Measurements from ENCODE around the gene MTCH2. TPM values are rescaled to one million over a fixed set of nuclear protein-coding genes. Genes with fewer than 3 reads are reported as not detected.
A peak's percentile ranks its signal among the peaks of the same experiment; 100 is the strongest.
"Not testable (repeated sequence)": the region's sequence is repeated elsewhere in the genome, so short reads cannot be mapped to it uniquely, and the experiment has no call there.

The MTCH2 gene
- polyA plus RNA-seq, 3 donors, result 22.6 to 72.4 (median 53.0) TPM

GRCh38 chr11:47646019-47646418 is 3.7 kb upstream of the MTCH2 start:
- 85 to 90% (median 87%) methylated on average over 6 of the region's 6 CpGs for WGBS, 3 donors

GRCh38 chr11:47645500-47645899 is 3.1 kb upstream of the MTCH2 start:
- WGBS, 3 donors, result 73 to 79% (median 76%) methylated on average over 6 of the region's 6 CpGs
- no peak overlapping the region for H3K27ac ChIP-seq (ENCODE audit: low read depth, low read length)

More at GRCh38 chr11:47646019-47646418, 3.7 kb upstream of the MTCH2 start:
- H3K27ac ChIP-seq (ENCODE audit: low read depth, low read length), result no peak overlapping the region

DNA sequence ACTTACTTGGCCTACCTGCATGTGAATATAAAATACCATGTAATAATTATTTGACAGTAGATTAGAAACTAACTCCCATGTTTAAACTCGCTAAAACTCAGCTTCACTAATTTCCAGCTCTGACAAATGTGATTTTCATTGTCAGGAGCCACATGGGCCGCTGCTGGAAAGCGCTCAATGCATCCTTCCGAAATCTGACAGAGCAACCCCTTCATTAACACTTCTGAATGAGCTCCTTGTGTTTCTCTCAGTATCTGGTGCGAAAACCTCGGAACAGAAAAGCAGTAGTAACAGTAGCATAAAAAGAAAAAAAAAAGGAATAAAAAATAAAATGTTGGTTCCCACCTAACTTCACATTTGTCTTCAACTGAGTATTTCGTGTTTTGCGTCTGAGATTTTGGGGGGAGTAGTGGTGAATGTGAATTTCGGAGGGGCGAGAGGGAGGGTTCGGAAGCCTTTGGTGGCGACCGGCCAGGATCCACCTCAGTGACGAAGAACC is 710 bp downstream of the MTCH2 start:
- 6% methylated on average over 14 of the region's 14 CpGs for WGBS, 3 donors
- H3K27ac ChIP-seq (ENCODE audit: low read depth, low read length), result peak overlapping the region; percentile 78

DNA sequence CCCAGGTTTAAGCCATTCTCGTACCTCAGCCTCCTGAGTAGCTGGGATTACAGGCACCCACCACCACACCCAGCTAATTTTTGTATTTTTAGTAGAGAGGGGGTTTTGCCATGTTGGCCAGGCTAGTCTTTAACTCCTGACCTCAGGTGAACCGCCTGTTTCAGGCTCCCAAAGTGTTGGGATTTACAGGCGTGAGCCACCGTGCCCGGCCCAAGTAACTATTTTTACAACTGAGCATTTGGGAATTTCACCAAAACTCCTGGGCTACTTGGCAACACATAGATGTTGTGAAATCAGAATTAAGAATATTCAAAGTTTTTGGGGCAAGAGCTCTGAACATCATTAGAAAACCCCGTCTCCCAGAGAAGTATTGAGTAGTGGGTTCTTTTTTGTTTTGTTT is 1.9 kb downstream of the MTCH2 start:
- WGBS, 3 donors, result 72 to 89% (median 74%) methylated on average over 6 of the region's 6 CpGs
- H3K27ac ChIP-seq (ENCODE audit: low read depth, low read length), result not testable (repeated sequence)

- not testable (repeated sequence) for H3K27ac ChIP-seq (ENCODE audit: low read depth, low read length)
- 88 to 97% (median 96%) methylated on average over 11 of the region's 11 CpGs for WGBS, 3 donors
These were observed 6.0 kb downstream of the MTCH2 start for GRCh38 chr11:47636331-47636730.

DNA sequence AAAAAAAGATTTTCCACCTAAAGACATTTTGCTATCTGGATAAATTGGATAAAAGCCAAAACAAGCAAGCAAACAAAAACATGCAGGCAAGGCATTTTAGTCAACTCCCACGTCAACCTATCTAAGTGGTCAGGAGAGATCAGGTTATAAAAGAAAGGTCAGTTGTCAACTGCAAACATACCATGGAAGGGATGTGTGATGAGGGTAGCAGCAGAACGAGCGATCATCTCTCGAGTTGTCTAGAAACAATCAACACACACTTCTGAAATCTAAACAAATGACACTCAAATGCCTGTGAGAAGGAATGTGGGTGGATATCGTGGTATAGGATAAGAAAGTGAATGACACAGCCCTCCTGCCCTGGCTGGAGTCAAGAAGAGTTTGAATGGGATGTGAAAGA is 10.9 kb downstream of the MTCH2 start:
- H3K27ac ChIP-seq (ENCODE audit: low read depth, low read length), result no peak overlapping the region
- 58 to 83% (median 79%) methylated on average over 5 of the region's 5 CpGs for WGBS, 3 donors

- no peak overlapping the region for H3K27ac ChIP-seq (ENCODE audit: low read depth, low read length)
- WGBS, 3 donors, result 82 to 92% (median 90%) methylated on average over 4 of the region's 4 CpGs
These were observed 14.3 kb downstream of the MTCH2 start for GRCh38 chr11:47628026-47628425.

- WGBS, 3 donors, result 98 to 99% (median 98%) methylated on average over 8 of the region's 8 CpGs
- no peak overlapping the region for H3K27ac ChIP-seq (ENCODE audit: low read depth, low read length)
These were observed 16.1 kb downstream of the MTCH2 start for GRCh38 chr11:47626234-47626633.

DNA sequence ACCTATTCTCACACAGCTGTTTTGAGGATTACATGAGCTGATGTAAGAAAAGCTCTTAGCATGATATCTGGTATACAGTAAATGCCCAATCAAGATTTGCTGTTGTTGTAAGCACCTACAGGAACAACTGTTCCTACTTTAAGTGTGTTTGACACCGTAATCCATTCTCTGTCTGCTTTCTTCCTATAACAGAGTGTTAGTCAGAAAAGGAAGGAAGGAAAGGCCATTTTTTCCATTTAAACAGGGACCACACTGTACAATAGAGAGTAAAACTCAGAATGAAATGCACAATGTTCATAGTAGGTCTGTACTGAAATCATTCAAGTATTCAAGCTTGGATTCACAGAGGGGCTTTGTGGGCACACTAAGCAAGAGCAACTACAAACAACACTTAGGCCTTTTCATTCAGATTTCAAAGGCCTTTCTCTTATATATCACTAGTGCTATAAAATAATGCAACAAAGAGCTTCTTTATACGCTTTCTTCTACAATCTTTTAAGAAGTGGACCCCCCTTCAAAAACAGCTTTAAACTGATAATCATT is 21.5 kb downstream of the MTCH2 start:
- 73 to 95% (median 92%) methylated on average over 2 of the region's 2 CpGs for WGBS, 3 donors
- no peak overlapping the region for H3K27ac ChIP-seq (ENCODE audit: low read depth, low read length)

- 24 to 56% (median 25%) methylated on average over 3 of the region's 3 CpGs for WGBS, 3 donors
- no peak overlapping the region for H3K27ac ChIP-seq (ENCODE audit: low read depth, low read length)
These were observed 24.9 kb downstream of the MTCH2 start for GRCh38 chr11:47617417-47617809.

- H3K27ac ChIP-seq (ENCODE audit: low read depth, low read length), result no peak overlapping the region
- 82 to 84% (median 83%) methylated on average over 10 of the region's 10 CpGs for WGBS, 3 donors
These were observed 25.5 kb downstream of the MTCH2 start for GRCh38 chr11:47616726-47617416.

DNA sequence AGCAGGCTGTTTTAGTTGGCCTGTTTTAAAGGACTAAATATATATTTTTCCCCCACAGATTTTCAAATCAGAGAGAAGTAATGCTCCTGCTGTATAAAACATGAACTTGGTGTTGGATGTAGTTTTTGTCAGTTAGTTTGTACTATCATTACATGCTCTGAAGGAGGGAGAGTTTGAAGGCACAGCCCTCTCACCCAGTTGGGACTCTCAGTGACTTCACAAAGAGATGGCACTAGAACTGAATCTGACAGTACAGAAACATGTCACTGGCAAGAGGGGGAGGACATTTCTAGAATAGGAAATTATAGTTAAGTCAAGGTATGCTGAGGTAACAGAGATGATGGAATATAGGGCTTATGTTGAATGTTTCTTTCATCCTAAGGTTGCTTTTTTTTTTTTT is 27.1 kb downstream of the MTCH2 start:
- no peak overlapping the region for H3K27ac ChIP-seq (ENCODE audit: low read depth, low read length)

- WGBS, 3 donors, result 41 to 80% (median 44%) methylated on average over 6 of the region's 6 CpGs
- H3K27ac ChIP-seq (ENCODE audit: low read depth, low read length), result no peak overlapping the region
These were observed 31.0 kb downstream of the MTCH2 start for GRCh38 chr11:47611348-47611794.

DNA sequence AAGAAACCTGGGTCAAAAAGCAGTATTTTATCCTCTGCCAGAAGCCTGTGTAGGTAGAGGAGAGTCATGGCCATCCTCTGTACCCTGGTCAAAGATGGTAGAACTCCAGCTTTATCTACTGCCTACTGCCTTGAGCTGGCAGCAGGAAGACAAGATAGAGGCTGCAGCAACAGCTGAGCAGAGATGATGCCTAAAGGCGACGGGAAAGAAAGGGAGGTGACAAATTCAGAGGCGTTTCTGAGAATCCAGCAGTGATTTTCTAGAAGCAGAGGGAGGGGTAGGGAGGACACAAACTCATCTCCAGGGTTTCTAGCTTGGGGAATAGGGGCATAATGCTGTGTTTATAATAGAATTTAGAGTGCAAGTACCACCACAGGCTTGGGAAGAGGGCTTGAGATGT is 32.7 kb downstream of the MTCH2 start:
- WGBS, 3 donors, result 70 to 88% (median 77%) methylated on average over 3 of the region's 3 CpGs
- H3K27ac ChIP-seq (ENCODE audit: low read depth, low read length), result no peak overlapping the region

GRCh38 chr11:47607380-47607779 is 35.0 kb downstream of the MTCH2 start:
- 51 to 71% (median 56%) methylated on average over 7 of the region's 7 CpGs for WGBS, 3 donors
- no peak overlapping the region for H3K27ac ChIP-seq (ENCODE audit: low read depth, low read length)

GRCh38 chr11:47606731-47607130 is 35.6 kb downstream of the MTCH2 start:
- 45 to 58% (median 48%) methylated on average over 5 of the region's 5 CpGs for WGBS, 3 donors
- H3K27ac ChIP-seq (ENCODE audit: low read depth, low read length), result no peak overlapping the region

DNA sequence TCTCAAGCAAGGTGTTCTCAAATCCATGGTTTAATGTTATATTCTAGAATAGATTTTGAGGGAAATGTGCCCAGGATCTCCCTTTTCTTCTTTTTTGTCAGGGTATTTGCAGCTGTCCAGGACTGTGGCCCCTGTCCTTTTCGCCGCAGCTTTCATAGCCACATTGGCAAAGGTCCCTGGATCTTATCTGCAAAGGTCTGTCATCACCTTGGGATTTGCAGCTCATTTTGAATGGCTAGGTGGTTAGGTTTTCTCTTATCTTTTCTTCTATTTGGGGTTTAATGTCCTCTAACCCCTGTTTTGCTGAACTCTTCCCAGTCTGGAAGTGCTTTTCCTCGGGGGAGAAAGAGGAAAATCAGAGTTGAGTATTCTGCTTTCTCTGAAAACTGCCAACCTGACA is 36.4 kb downstream of the MTCH2 start:
- WGBS, 3 donors, result 40 to 92% (median 83%) methylated on average over 3 of the region's 3 CpGs
- H3K27ac ChIP-seq (ENCODE audit: low read depth, low read length), result no peak overlapping the region

DNA sequence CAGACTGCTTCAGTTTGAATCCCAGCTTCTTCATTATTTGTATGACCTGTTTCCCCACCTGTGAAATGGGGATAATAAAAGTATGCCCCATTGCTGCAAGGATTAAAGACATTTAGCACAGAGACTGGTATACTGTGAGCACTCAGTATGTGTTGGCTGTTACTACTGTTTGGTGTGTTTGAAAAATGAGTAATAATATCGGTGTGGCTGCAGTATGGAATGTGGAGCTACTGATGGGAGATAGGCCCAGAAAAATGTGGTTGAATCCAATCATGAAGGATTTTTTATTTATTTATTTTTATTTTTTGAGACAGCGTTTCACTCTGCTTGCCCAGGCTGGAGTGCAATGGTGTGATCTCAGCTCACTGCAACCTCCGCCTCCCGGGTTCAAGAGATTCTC is 39.1 kb downstream of the MTCH2 start:
- WGBS, 3 donors, result 88 to 91% (median 88%) methylated on average over 4 of the region's 4 CpGs
- no peak overlapping the region for H3K27ac ChIP-seq (ENCODE audit: low read depth, low read length)

DNA sequence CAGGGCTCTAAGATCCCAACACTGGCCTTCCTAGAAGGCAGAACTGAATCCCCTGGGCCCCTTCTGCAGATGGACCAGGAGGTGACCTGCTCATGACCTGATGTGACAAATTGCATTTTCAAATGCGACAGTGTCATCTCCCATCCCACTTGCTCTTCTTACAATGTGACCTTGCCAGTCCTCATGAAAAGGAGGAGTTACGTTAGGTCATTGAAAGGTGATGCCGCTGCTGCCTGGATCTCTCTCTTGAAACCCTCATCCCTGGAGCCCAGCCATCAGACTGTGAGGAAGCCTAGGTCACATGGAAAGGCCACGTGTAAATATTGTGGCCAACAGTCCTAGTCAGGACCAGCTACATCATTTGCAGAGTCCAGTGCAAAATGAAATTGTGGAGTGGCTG is 42.5 kb downstream of the MTCH2 start:
- 68 to 76% (median 70%) methylated on average over 4 of the region's 4 CpGs for WGBS, 3 donors

DNA sequence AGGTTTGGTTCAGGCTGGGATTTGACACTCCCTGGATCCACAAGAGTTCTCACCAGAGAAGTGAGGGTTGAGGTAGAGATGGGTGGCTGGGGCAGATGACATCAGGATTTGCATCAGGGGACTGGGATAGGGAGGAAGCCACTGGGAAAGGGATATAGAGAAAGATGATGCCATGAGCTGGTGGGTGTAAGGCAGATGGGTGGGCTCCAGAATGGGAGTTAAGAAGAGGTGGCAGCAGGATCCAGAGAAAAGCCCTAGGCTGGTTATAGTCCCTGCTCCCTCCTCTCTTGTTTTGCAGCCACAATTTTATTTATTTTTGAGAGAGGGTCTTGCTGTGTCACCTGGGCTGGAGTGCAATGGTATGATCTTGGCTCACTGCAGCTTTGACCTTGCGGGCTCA is 46.4 kb downstream of the MTCH2 start:
- no peak overlapping the region for H3K27ac ChIP-seq (ENCODE audit: low read depth, low read length)
- WGBS, 3 donors, result 100% methylated on average over 1 of the region's 1 CpG

More for the DNA sequence above, 42.5 kb downstream of the MTCH2 start:
- no peak overlapping the region for H3K27ac ChIP-seq (ENCODE audit: low read depth, low read length)
